Astrocyte (in vitro differentiated cells and primary cell): ENCODE results near the gene STX7. TPM values are rescaled to one million over a fixed set of nuclear protein-coding genes. Genes with fewer than 3 reads are reported as not detected.

Experiments used
- DNase-seq: peaks from one replicate; pipeline ENCODE4 v3.0.0-alpha.2; 2010; ENCODE audit warnings: low read depth
- FAIRE-seq: peaks from 2 replicates; lab custom pipeline; 2011; peaks lifted over from hg19 to GRCh38; lab: Jason Lieb, UNC
- H2AFZ ChIP-seq: 2 replicates; pipeline ENCODE4 v1.6.0; 2012; ENCODE audit warnings: low read depth, low read length, inconsistent platforms
- H3K27ac ChIP-seq: 2 replicates; pipeline ENCODE4 v1.5.1; 2011; ENCODE audit warnings: low read depth, low read length, inconsistent platforms
- H3K27me3 ChIP-seq: 2 replicates; pipeline ENCODE4 v1.6.0; 2011; ENCODE audit warnings: low read length, inconsistent platforms; ENCODE audit not compliant: insufficient read depth
- H3K36me3 ChIP-seq: 2 replicates; pipeline ENCODE4 v1.5.1; 2011; ENCODE audit warnings: low read length, inconsistent platforms; ENCODE audit not compliant: insufficient read depth
- H3K4me1 ChIP-seq: 2 replicates; pipeline ENCODE4 v1.5.1; 2011; ENCODE audit warnings: low read length, inconsistent platforms; ENCODE audit not compliant: insufficient read depth
- H3K4me2 ChIP-seq: 2 replicates; pipeline ENCODE4 v1.6.0; 2012; ENCODE audit warnings: low read length, inconsistent platforms
- H3K4me3 ChIP-seq: 2 replicates; pipeline ENCODE4 v1.5.1; 2011; ENCODE audit warnings: low read depth, mild to moderate bottlenecking, low read length, inconsistent platforms; ENCODE audit not compliant: insufficient read depth
- H3K79me2 ChIP-seq: 2 replicates; pipeline ENCODE4 v1.6.0; 2012; ENCODE audit warnings: mild to moderate bottlenecking, low read length, inconsistent platforms; ENCODE audit not compliant: insufficient read depth
- H3K9ac ChIP-seq: 2 replicates; pipeline ENCODE4 v1.6.0; 2012; ENCODE audit warnings: mild to moderate bottlenecking, low read length, inconsistent platforms
- H3K9me3 ChIP-seq: 2 replicates; pipeline ENCODE4 v1.5.1; 2012; ENCODE audit warnings: low read depth, mild to moderate bottlenecking, low read length, inconsistent platforms; ENCODE audit not compliant: insufficient read depth
- H4K20me1 ChIP-seq: 2 replicates; pipeline ENCODE4 v1.6.0; 2012; ENCODE audit warnings: low read length, inconsistent platforms; ENCODE audit not compliant: insufficient read depth
- H3K27ac Mint-ChIP-seq: one replicate; pipeline ENCODE4 v1.8.0; 2021; ENCODE audit warnings: mild to moderate bottlenecking, mixed read lengths; ENCODE audit not compliant: unreplicated experiment
- H3K27me3 Mint-ChIP-seq: one replicate; pipeline ENCODE4 v1.8.0; 2021; ENCODE audit warnings: low read depth, mixed read lengths; ENCODE audit not compliant: unreplicated experiment
- H3K36me3 Mint-ChIP-seq: one replicate; pipeline ENCODE4 v1.8.0; 2021; ENCODE audit warnings: low read depth, mixed read lengths; ENCODE audit not compliant: unreplicated experiment
- H3K4me1 Mint-ChIP-seq: one replicate; pipeline ENCODE4 v1.8.0; 2021; ENCODE audit warnings: low read depth, mixed read lengths; ENCODE audit not compliant: unreplicated experiment
- H3K4me3 Mint-ChIP-seq: one replicate; pipeline ENCODE4 v1.8.0; 2021; ENCODE audit warnings: mild to moderate bottlenecking, moderate library complexity, mixed read lengths; ENCODE audit not compliant: unreplicated experiment
- H3K9me3 Mint-ChIP-seq: one replicate; pipeline ENCODE4 v1.8.0; 2021; ENCODE audit warnings: mild to moderate bottlenecking, mixed read lengths; ENCODE audit not compliant: unreplicated experiment
- CTCF ChIP-seq: IDR thresholded peaks from 2 replicates; pipeline ENCODE4 v1.5.1; 2011; ENCODE audit warnings: low read depth, mild to moderate bottlenecking, inconsistent platforms, low read length, moderate library complexity; ENCODE audit not compliant: insufficient read depth
- EZH2 ChIP-seq: IDR thresholded peaks from 2 replicates; pipeline ENCODE4 v1.6.1; 2012; ENCODE audit warnings: mild to moderate bottlenecking, low read length, inconsistent platforms; ENCODE audit not compliant: insufficient read depth
- total RNA-seq: library from RNA; stranded (reverse); gene quantifications from 2 replicates; pipeline ENCODE4 v1.2.1, GENCODE V29; 2021

The STX7 gene
- total RNA-seq, 1 donor from 2014 or later, result 62.1 TPM

GRCh38 chr6:132490024-132490423 is 22.9 kb downstream of the STX7 start:
- H3K27me3 ChIP-seq, result no peaks in the 10 kb centered on the region
- H3K4me1 Mint-ChIP-seq, result peaks cover 2% of the 10 kb centered on the region
- no peak overlapping the region for H3K27ac Mint-ChIP-seq
- no peak overlapping the region for H3K9ac ChIP-seq
- H3K9me3 Mint-ChIP-seq, result peaks cover 12% of the 10 kb centered on the region
- no peak for DNase-seq
- FAIRE-seq, result no peak
- no peak overlapping the region for H3K4me3 ChIP-seq
- H3K27me3 Mint-ChIP-seq, result no peaks in the 10 kb centered on the region
- peaks cover 51% of the 10 kb centered on the region for H3K79me2 ChIP-seq
- H3K36me3 Mint-ChIP-seq, result peaks cover 22% of the 10 kb centered on the region
- peaks cover 36% of the 10 kb centered on the region for H4K20me1 ChIP-seq
- no peak overlapping the region for H3K4me3 Mint-ChIP-seq
- no peak overlapping the region for H3K27ac ChIP-seq
- peaks cover 5% of the 10 kb centered on the region for H3K4me1 ChIP-seq
- no peak overlapping the region for H3K4me2 ChIP-seq
- H3K36me3 ChIP-seq, result no peaks in the 10 kb centered on the region
- no peak overlapping the region for H2AFZ ChIP-seq
- TF ChIP-seq EZH2 (no peak), CTCF (no peak)
- no peaks in the 10 kb centered on the region for H3K9me3 ChIP-seq

GRCh38 chr6:132489376-132489775 is 23.5 kb downstream of the STX7 start:
- Histone ChIP-seq H3K4me3 (no peak overlapping the region), H3K79me2 (peaks cover 44% of the 10 kb centered on the region), H3K4me2 (no peak overlapping the region), H3K36me3 (no peaks in the 10 kb centered on the region), H3K9me3 (no peaks in the 10 kb centered on the region), H3K27ac (no peak overlapping the region), H3K4me1 (peaks cover 5% of the 10 kb centered on the region), H2AFZ (no peak overlapping the region), H3K9ac (no peak overlapping the region), H3K27me3 (no peaks in the 10 kb centered on the region), H4K20me1 (peaks cover 34% of the 10 kb centered on the region)
- DNase-seq, result no peak
- peaks cover 10% of the 10 kb centered on the region for H3K9me3 Mint-ChIP-seq
- TF ChIP-seq CTCF (no peak), EZH2 (no peak)
- H3K27me3 Mint-ChIP-seq, result no peaks in the 10 kb centered on the region
- H3K27ac Mint-ChIP-seq, result no peak overlapping the region
- no peak for FAIRE-seq
- no peak overlapping the region for H3K4me3 Mint-ChIP-seq
- peaks cover 2% of the 10 kb centered on the region for H3K4me1 Mint-ChIP-seq
- peaks cover 20% of the 10 kb centered on the region for H3K36me3 Mint-ChIP-seq

- Mint-ChIP-seq H3K36me3 (peaks cover 12% of the 10 kb centered on the region), H3K27me3 (no peaks in the 10 kb centered on the region), H3K4me3 (no peak overlapping the region), H3K27ac (no peak overlapping the region), H3K4me1 (peaks cover 2% of the 10 kb centered on the region), H3K9me3 (peaks cover 4% of the 10 kb centered on the region)
- Histone ChIP-seq H3K36me3 (no peaks in the 10 kb centered on the region), H3K9ac (no peak overlapping the region), H3K27me3 (no peaks in the 10 kb centered on the region), H3K9me3 (no peaks in the 10 kb centered on the region), H2AFZ (no peak overlapping the region), H3K4me2 (no peak overlapping the region), H3K79me2 (peaks cover 35% of the 10 kb centered on the region), H3K27ac (no peak overlapping the region), H3K4me3 (no peak overlapping the region), H3K4me1 (peaks cover 5% of the 10 kb centered on the region), H4K20me1 (peaks cover 39% of the 10 kb centered on the region)
- DNase-seq, result no peak
- TF ChIP-seq EZH2, result no peak
- no peak for TF ChIP-seq CTCF
- FAIRE-seq, result no peak
Measured at GRCh38 chr6:132487762-132488161, 25.2 kb downstream of the STX7 start.
